A549 (cell line): ENCODE data around the gene CREB1.

ENCODE experiments used
- EP300 ChIP-seq, 2 experiments: fragments of >200 bp; sonication (Bioruptor Twin); formaldehyde crosslinking; IDR thresholded peaks; 2 replicates in 1 of 2; 3 replicates in 1 of 2; pipeline ENCODE4 v1.6.1; 2016 to 2017
- KDM1A ChIP-seq: fragments of 200-600 bp; sonication (generic); IDR thresholded peaks from 2 replicates; pipeline ENCODE4 v1.6.1; 2016; ENCODE audit warnings: low read depth, mild to moderate bottlenecking
- POLR2A ChIP-seq: IDR thresholded peaks from 2 replicates; pipeline ENCODE4 v1.6.1; 2012; ENCODE audit warnings: mild to moderate bottlenecking, low read length
- ZNF302 ChIP-seq: fragments of 250-450 bp; sonication (Bioruptor Pico); IDR thresholded peaks from 2 replicates; pipeline ENCODE4 v1.9.0; 2021; ENCODE audit warnings: inconsistent platforms, mild to moderate bottlenecking, moderate library complexity
- TF ChIP-seq, protein P1 (sequence below): fragments of >200 bp; sonication (Bioruptor Twin); formaldehyde crosslinking; IDR thresholded peaks from 3 replicates; pipeline ENCODE4 v1.5.1; 2016

DNA sequence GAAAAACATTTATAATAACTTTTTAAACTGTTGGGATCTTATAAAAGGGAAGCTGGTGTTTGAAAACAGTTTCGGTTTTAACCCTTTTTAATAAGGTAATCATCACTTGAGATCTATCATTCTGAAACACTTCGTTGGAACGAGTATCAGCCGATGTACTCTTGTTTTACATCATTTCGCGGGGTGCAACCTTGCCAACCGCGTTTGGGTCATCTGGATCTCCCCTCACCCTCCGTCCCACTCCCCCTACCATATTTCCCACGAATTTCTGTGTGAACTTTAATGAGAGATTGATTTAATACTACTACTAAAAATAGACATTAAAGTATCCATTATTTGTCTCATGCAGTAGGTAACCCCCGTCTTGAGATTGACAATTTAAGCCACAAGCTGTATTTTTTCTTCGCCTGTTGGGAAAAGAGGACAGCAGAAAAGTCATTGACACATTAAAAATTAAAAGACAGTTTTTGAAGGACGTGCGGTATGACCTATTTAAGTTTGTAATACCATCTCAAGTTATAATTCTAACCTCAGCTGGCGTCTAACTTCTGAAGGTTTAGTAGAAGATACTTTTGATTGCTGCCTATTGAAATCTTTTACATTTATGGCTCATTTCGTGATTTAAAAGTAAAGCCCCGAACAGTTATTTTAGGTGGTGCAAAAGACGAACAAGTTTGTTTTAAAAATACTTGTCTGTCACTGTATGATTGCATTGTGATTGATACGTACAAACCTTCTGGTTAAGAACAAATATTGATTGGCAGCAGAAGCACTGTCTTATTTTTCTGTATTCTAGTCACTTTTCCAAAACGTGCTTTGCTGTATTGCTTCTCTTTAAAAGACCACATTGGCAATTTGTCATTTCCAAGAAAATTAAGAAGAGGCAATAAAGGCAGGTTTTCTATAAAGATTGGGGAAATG, 1.5 kb downstream of the CREB1 start:
- TF ChIP-seq EP300 (IDR thresholded peaks at IDR 0.05) (no peak), POLR2A (no peak), KDM1A (no peak), ZNF302 (no peak)
- TF ChIP-seq, protein P1, sequence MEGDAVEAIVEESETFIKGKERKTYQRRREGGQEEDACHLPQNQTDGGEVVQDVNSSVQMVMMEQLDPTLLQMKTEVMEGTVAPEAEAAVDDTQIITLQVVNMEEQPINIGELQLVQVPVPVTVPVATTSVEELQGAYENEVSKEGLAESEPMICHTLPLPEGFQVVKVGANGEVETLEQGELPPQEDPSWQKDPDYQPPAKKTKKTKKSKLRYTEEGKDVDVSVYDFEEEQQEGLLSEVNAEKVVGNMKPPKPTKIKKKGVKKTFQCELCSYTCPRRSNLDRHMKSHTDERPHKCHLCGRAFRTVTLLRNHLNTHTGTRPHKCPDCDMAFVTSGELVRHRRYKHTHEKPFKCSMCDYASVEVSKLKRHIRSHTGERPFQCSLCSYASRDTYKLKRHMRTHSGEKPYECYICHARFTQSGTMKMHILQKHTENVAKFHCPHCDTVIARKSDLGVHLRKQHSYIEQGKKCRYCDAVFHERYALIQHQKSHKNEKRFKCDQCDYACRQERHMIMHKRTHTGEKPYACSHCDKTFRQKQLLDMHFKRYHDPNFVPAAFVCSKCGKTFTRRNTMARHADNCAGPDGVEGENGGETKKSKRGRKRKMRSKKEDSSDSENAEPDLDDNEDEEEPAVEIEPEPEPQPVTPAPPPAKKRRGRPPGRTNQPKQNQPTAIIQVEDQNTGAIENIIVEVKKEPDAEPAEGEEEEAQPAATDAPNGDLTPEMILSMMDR = no peak
